Hepatocyte (in vitro differentiated cells): ENCODE results near the gene ADD2.

Experiments
- CTCF ChIP-seq: fragments of 200-600 bp; sonication (generic); IDR thresholded peaks from 2 replicates; pipeline ENCODE4 v1.5.1; 2016; ENCODE audit warnings: antibody characterized with exemption, mild to moderate bottlenecking; ENCODE audit not compliant: poor library complexity
- EZH2 ChIP-seq: fragments of 200-600 bp; sonication (generic); IDR thresholded peaks from 2 replicates; pipeline ENCODE4 v1.6.1; 2016; ENCODE audit warnings: antibody characterized with exemption, mild to moderate bottlenecking, borderline replicate concordance

GRCh38 chr2:70752396-70752795 lies 15.6 kb downstream of the ADD2 start:
- no peak for TF ChIP-seq CTCF
- TF ChIP-seq EZH2: no peak
